CD4-positive, alpha-beta T cell (primary cell): Measurements from ENCODE around the gene TXNDC15. TPM values are rescaled to one million over a fixed set of nuclear protein-coding genes. Genes with fewer than 3 reads are reported as not detected.

Experiments used
- ATAC-seq: fragments of 200-7000 bp; cut with Tn5 transposase; one replicate; pipeline ENCODE4 v1.10.0; 2022; ENCODE audit warnings: mild to moderate bottlenecking; ENCODE audit not compliant: poor library complexity
- CTCF ChIA-PET: fragments of 350-600 bp; sonication (Branson Sonifier 250); formaldehyde crosslinking; loops from one replicate; lab custom pipeline; 2021; ENCODE audit warnings: antibody characterized with exemption, inconsistent platforms; lab: Charles Lee
- POLR2A ChIA-PET: fragments of 350-600 bp; sonication (Branson Sonifier 250); formaldehyde crosslinking; loops from one replicate; lab custom pipeline; 2021; ENCODE audit warnings: antibody characterized with exemption, inconsistent platforms; lab: Charles Lee
- DNase-seq, 14 experiments: peaks; one replicate each; pipeline ENCODE4 v3.0.0-alpha.2; 2013 to 2020; ENCODE audit warnings: mixed read lengths in 2 of 14
- H3K27ac ChIP-seq, 2 donors: one replicate each; pipeline versions ENCODE4 v1.5.1 to v1.7.0; 2013; ENCODE audit warnings: low read length in 2 of 2, low read depth in 1 of 2, mild to moderate bottlenecking in 1 of 2
- H3K27me3 ChIP-seq, 2 experiments: 1 replicate in 1 of 2; 2 replicates in 1 of 2; pipeline versions ENCODE4 v1.6.1 to v1.7.0; 2013; ENCODE audit warnings: low read length in 2 of 2, control low read depth in 1 of 2, mild to moderate bottlenecking in 1 of 2, moderate library complexity in 1 of 2; ENCODE audit not compliant: insufficient read depth in 2 of 2, control insufficient read depth in 1 of 2
- H3K36me3 ChIP-seq: one replicate; pipeline ENCODE4 v1.6.1; 2013; ENCODE audit warnings: low read length, control low read depth; ENCODE audit not compliant: insufficient read depth
- H3K4me1 ChIP-seq: one replicate; pipeline ENCODE4 v1.6.1; 2013; ENCODE audit warnings: low read length, control low read depth; ENCODE audit not compliant: insufficient read depth
- H3K4me3 ChIP-seq: one replicate; pipeline ENCODE4 v1.5.1; 2013; ENCODE audit warnings: mild to moderate bottlenecking, low read length, moderate library complexity
- H3K9me3 ChIP-seq, 2 experiments: 1 replicate in 1 of 2; 2 replicates in 1 of 2; pipeline versions ENCODE4 v1.6.1 to v1.7.0; 2013; ENCODE audit warnings: low read length in 2 of 2, mild to moderate bottlenecking in 2 of 2, control low read depth in 1 of 2, moderate library complexity in 1 of 2; ENCODE audit not compliant: control insufficient read depth in 1 of 2, insufficient read depth in 1 of 2
- H3K27ac Mint-ChIP-seq: one replicate; pipeline ENCODE4 v1.8.0; 2020; ENCODE audit warnings: mixed read lengths
- H3K27me3 Mint-ChIP-seq: one replicate; pipeline ENCODE4 v1.8.0; 2021; ENCODE audit warnings: mixed read lengths
- H3K36me3 Mint-ChIP-seq: one replicate; pipeline ENCODE4 v1.8.0; 2021; ENCODE audit warnings: low read depth, mixed read lengths
- H3K4me1 Mint-ChIP-seq: one replicate; pipeline ENCODE4 v1.8.0; 2021; ENCODE audit warnings: low read depth, mixed read lengths
- H3K4me3 Mint-ChIP-seq: one replicate; pipeline ENCODE4 v1.8.0; 2020; ENCODE audit warnings: mild to moderate bottlenecking, mixed read lengths
- H3K9me3 Mint-ChIP-seq: one replicate; pipeline ENCODE4 v1.8.0; 2020; ENCODE audit warnings: mixed read lengths
- CTCF ChIP-seq: fragments of 200-600 bp; IDR thresholded peaks from one replicate; pipeline ENCODE4 v1.8.0; 2022; ENCODE audit warnings: antibody characterized with exemption, mild to moderate bottlenecking
- intact Hi-C, 2 experiments: fragments of 100-400 bp; cut with DNase I in 1 of 2; cut with micrococcal nuclease in 1 of 2; formaldehyde crosslinking; loops; one replicate each; pipeline versions ENCODE4 v1.15.1 to v1.9.0; 2023 to 2025; cut with DNase I, micrococcal nuclease
- total RNA-seq, 174 experiments: library from RNA in 2 of 174; stranded (reverse) in 2 of 174; gene quantifications; one replicate each; pipeline ENCODE4 v1.2.3 and lab custom pipeline; 2021 to 2026

Gene TXNDC15
- total RNA-seq, 2 experiments from 2014 or later = 19.6 to 20.0 TPM

- ChIA-PET CTCF (no interaction called here), POLR2A (no interaction called here)
- no peaks in the 10 kb centered on the region for H3K9me3 ChIP-seq
- H3K36me3 ChIP-seq = peaks cover 32% of the 10 kb centered on the region
- peaks cover 5% of the 10 kb centered on the region for H3K4me1 ChIP-seq
- intact Hi-C loops = no loop called here
- no peak for DNase-seq
- peaks cover 3% of the 10 kb centered on the region for H3K4me1 Mint-ChIP-seq
- no peak overlapping the region for H3K4me3 Mint-ChIP-seq
- peaks cover 17% of the 10 kb centered on the region for H3K36me3 Mint-ChIP-seq
- no peaks in the 10 kb centered on the region for H3K9me3 Mint-ChIP-seq
- no peaks in the 10 kb centered on the region for H3K27me3 ChIP-seq
- H3K27ac Mint-ChIP-seq = no peak overlapping the region
- H3K27ac ChIP-seq = no peak overlapping the region
- no peak for TF ChIP-seq CTCF
- no peak for ATAC-seq
- no peak overlapping the region for H3K4me3 ChIP-seq
- H3K27me3 Mint-ChIP-seq = no peaks in the 10 kb centered on the region
Observed at GRCh38 chr5:134911285-134912206, 37.4 kb downstream of the TXNDC15 start.

- CTCF ChIA-PET = no interaction called here
Observed at GRCh38 chr5:134913254-134913653, 39.1 kb downstream of the TXNDC15 start.

GRCh38 chr5:134913795-134914194 lies 39.6 kb downstream of the TXNDC15 start:
- H3K27ac Mint-ChIP-seq = no peak overlapping the region
- peaks cover 32% of the 10 kb centered on the region for H3K36me3 Mint-ChIP-seq
- no peaks in the 10 kb centered on the region for H3K9me3 Mint-ChIP-seq
- TF ChIP-seq CTCF = no peak
- intact Hi-C loops = no loop called here
- POLR2A ChIA-PET = no interaction called here
- DNase-seq (no peak), ATAC-seq (no peak)
- H3K9me3 ChIP-seq = no peaks in the 10 kb centered on the region
- no peaks in the 10 kb centered on the region for H3K4me1 ChIP-seq
- CTCF ChIA-PET = no interaction called here
- H3K4me3 Mint-ChIP-seq = no peak overlapping the region
- no peak overlapping the region for H3K4me3 ChIP-seq
- no peaks in the 10 kb centered on the region for H3K27me3 ChIP-seq
- no peak overlapping the region for H3K27ac ChIP-seq
- no peaks in the 10 kb centered on the region for H3K27me3 Mint-ChIP-seq
- H3K36me3 ChIP-seq = peaks cover 35% of the 10 kb centered on the region
- H3K4me1 Mint-ChIP-seq = peaks cover 3% of the 10 kb centered on the region

More at GRCh38 chr5:134913254-134913653, 39.1 kb downstream of the TXNDC15 start:
- H3K36me3 Mint-ChIP-seq = peaks cover 29% of the 10 kb centered on the region
- no peak for ATAC-seq
- Histone ChIP-seq H3K4me1 (no peaks in the 10 kb centered on the region), H3K4me3 (no peak overlapping the region), H3K36me3 (peaks cover 32% of the 10 kb centered on the region), H3K27ac (no peak overlapping the region), H3K27me3 (no peaks in the 10 kb centered on the region), H3K9me3 (no peaks in the 10 kb centered on the region)
- intact Hi-C loops = no loop called here
- H3K4me1 Mint-ChIP-seq = no peaks in the 10 kb centered on the region
- POLR2A ChIA-PET = no interaction called here
- H3K27ac Mint-ChIP-seq = no peak overlapping the region
- H3K4me3 Mint-ChIP-seq = no peak overlapping the region
- no peak for TF ChIP-seq CTCF
- H3K27me3 Mint-ChIP-seq = no peaks in the 10 kb centered on the region
- no peak for DNase-seq
- H3K9me3 Mint-ChIP-seq = no peaks in the 10 kb centered on the region
